ENCODE results near the gene EMP3.

DNA sequence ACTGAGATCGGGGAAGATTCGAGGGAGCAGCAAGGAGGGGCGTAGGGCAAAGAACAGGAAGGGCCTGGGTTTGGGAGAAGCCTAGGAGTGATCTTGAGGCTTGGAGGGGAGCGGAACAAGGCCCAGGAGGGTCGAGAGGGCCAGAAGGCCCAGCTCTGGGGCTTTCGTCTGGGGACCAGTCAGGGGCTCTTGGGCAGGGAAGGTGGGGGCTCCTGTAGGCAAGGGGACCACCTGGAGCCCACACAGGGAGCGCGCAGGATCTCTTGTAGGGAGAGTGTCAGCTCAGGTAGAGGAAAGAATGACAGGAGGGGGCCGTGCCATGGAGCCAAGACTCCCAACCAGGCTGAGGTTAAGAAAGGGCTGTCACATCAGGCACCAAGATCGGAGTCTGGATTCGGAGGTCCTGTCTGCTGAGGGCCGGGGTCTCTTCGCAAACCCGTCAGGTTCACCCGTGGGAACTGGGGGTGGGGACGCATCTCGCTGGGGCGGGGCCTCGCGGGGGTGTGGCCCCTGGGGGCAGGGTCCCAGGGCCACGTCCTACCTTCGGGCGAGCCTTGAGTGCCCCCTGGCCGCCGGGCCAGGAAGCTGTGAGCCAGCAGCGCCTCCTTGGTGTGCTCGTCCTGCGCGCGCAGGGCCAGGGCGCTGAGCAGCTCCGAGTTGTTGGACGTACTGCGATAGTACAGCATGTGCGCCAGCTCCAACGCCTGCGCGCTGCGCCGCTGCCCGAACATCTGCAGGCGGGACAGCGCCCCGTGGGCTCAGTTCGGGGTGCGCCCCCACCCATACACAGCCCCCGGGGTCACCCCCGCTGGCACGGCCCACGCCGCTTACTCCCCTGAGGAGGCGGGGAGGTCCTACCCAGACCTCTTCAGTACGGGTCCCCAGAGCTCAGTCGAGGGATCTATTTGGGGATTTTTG lies 8.4 kb downstream of the EMP3 start:
- TF ChIP-seq ETV6 (CRISPR knock-in tag; IDR thresholded peaks at IDR 0.05) (no peak), ZNF671 (CRISPR knock-in tag; IDR thresholded peaks at IDR 0.05) (no peak), ZNF416 (CRISPR knock-in tag; IDR thresholded peaks at IDR 0.05) (no peak), ZNF263 (CRISPR knock-in tag; IDR thresholded peaks at IDR 0.05; ENCODE audit: low read depth) (no peak), ESRRA (CRISPR knock-in tag; IDR thresholded peaks at IDR 0.05; ENCODE audit: borderline replicate concordance) (no peak)
- TF ChIP-seq, protein P1, sequence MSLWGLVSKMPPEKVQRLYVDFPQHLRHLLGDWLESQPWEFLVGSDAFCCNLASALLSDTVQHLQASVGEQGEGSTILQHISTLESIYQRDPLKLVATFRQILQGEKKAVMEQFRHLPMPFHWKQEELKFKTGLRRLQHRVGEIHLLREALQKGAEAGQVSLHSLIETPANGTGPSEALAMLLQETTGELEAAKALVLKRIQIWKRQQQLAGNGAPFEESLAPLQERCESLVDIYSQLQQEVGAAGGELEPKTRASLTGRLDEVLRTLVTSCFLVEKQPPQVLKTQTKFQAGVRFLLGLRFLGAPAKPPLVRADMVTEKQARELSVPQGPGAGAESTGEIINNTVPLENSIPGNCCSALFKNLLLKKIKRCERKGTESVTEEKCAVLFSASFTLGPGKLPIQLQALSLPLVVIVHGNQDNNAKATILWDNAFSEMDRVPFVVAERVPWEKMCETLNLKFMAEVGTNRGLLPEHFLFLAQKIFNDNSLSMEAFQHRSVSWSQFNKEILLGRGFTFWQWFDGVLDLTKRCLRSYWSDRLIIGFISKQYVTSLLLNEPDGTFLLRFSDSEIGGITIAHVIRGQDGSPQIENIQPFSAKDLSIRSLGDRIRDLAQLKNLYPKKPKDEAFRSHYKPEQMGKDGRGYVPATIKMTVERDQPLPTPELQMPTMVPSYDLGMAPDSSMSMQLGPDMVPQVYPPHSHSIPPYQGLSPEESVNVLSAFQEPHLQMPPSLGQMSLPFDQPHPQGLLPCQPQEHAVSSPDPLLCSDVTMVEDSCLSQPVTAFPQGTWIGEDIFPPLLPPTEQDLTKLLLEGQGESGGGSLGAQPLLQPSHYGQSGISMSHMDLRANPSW (CRISPR knock-in tag; conservative IDR thresholded peaks at IDR 0.05; ENCODE audit: low read depth), result no peak
- TF ChIP-seq, protein P2, sequence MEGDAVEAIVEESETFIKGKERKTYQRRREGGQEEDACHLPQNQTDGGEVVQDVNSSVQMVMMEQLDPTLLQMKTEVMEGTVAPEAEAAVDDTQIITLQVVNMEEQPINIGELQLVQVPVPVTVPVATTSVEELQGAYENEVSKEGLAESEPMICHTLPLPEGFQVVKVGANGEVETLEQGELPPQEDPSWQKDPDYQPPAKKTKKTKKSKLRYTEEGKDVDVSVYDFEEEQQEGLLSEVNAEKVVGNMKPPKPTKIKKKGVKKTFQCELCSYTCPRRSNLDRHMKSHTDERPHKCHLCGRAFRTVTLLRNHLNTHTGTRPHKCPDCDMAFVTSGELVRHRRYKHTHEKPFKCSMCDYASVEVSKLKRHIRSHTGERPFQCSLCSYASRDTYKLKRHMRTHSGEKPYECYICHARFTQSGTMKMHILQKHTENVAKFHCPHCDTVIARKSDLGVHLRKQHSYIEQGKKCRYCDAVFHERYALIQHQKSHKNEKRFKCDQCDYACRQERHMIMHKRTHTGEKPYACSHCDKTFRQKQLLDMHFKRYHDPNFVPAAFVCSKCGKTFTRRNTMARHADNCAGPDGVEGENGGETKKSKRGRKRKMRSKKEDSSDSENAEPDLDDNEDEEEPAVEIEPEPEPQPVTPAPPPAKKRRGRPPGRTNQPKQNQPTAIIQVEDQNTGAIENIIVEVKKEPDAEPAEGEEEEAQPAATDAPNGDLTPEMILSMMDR (IDR thresholded peaks at IDR 0.05), result peak; percentile 29; the same call in 1 of the 2 replicates
- TF ChIP-seq, protein P3, sequence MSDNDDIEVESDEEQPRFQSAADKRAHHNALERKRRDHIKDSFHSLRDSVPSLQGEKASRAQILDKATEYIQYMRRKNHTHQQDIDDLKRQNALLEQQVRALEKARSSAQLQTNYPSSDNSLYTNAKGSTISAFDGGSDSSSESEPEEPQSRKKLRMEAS (CRISPR knock-in tag; IDR thresholded peaks at IDR 0.05), result peak; percentile 85

Data from WTC11 (cell line).